H1 (cell line): Measurements from ENCODE around the gene PLA2R1. TPM values are rescaled to one million over a fixed set of nuclear protein-coding genes. Genes with fewer than 3 reads are reported as not detected.
A peak's percentile ranks its signal among the peaks of the same experiment; 100 is the strongest.

ENCODE experiments used
- CTCF ChIA-PET: fragments of 300-600 bp; sonication (Branson Sonifier 250); formaldehyde crosslinking; loops from one replicate; lab custom pipeline; 2021; ENCODE audit not compliant: partially characterized antibody; lab: Charles Lee
- POLR2A ChIA-PET: fragments of 300-600 bp; sonication (Branson Sonifier 250); formaldehyde crosslinking; loops from one replicate; lab custom pipeline; 2021; ENCODE audit warnings: inconsistent platforms; ENCODE audit not compliant: partially characterized antibody; lab: Charles Lee
- DNase-seq, 2 experiments: peaks; one replicate each; pipeline versions ENCODE4 v3.0.0 to v3.0.0-alpha.2; 2010 to 2022; ENCODE audit warnings: low spot score in 2 of 2, low read depth in 1 of 2, mixed read lengths in 1 of 2
- FAIRE-seq: peaks from 2 replicates; lab custom pipeline; 2011; peaks lifted over from hg19 to GRCh38; lab: Jason Lieb, UNC
- H2AFZ ChIP-seq: 2 replicates; pipeline ENCODE4 v1.8.1; 2012; ENCODE audit warnings: low read length, inconsistent platforms
- H2AK5ac ChIP-seq: 2 replicates; pipeline ENCODE4 v1.6.1; 2013; ENCODE audit warnings: low read depth, low read length
- H2BK120ac ChIP-seq: replicated peaks from 2 replicates; pipeline ENCODE3; 2013; ENCODE audit warnings: low read depth, low read length, inconsistent platforms
- H2BK12ac ChIP-seq: 2 replicates; pipeline ENCODE4 v1.6.1; 2013; ENCODE audit warnings: low read depth, low read length
- H2BK15ac ChIP-seq: 2 replicates; pipeline ENCODE4 v1.6.1; 2013; ENCODE audit warnings: low read length
- H2BK20ac ChIP-seq: 2 replicates; pipeline ENCODE4 v1.6.1; 2013; ENCODE audit warnings: low read length
- H2BK5ac ChIP-seq: 2 replicates; pipeline ENCODE4 v1.6.1; 2013; ENCODE audit warnings: low read depth, low read length
- H3K14ac ChIP-seq: 2 replicates; pipeline ENCODE4 v1.6.1; 2013; ENCODE audit warnings: inconsistent platforms; ENCODE audit not compliant: insufficient read length
- H3K18ac ChIP-seq: 2 replicates; pipeline ENCODE4 v1.6.1; 2013; ENCODE audit warnings: low read length; ENCODE audit errors: extremely low read depth
- H3K23ac ChIP-seq: 2 replicates; pipeline ENCODE4 v1.6.1; 2013; ENCODE audit warnings: inconsistent platforms; ENCODE audit not compliant: insufficient read length
- H3K23me2 ChIP-seq: 2 replicates; pipeline ENCODE4 v1.6.1; 2013; ENCODE audit warnings: low read depth, low read length
- H3K27ac ChIP-seq: 2 replicates; pipeline ENCODE4 v1.6.1; 2011; ENCODE audit warnings: low read depth, low read length, inconsistent platforms
- H3K27me3 ChIP-seq, 4 experiments: replicated peaks in 1 of 4; 1 replicate in 1 of 4; 2 replicates in 3 of 4; pipeline versions ENCODE4 v1.6.1 to v1.8.1; 2011 to 2013; ENCODE audit warnings: low read length in 3 of 4, mild to moderate bottlenecking in 3 of 4, inconsistent platforms in 2 of 4, mixed read lengths in 2 of 4, moderate library complexity in 1 of 4; ENCODE audit not compliant: control insufficient read depth in 3 of 4, insufficient read depth in 3 of 4; ENCODE audit errors: extremely low read depth in 1 of 4
- H3K36me3 ChIP-seq, 4 experiments: 2 replicates each; pipeline versions ENCODE4 v1.6.1 to v1.8.1; 2011 to 2013; ENCODE audit warnings: mild to moderate bottlenecking in 4 of 4, low read length in 3 of 4, moderate library complexity in 2 of 4, control low read depth in 1 of 4, inconsistent platforms in 1 of 4; ENCODE audit not compliant: insufficient read depth in 4 of 4, control insufficient read depth in 2 of 4
- H3K4ac ChIP-seq: replicated peaks from 2 replicates; pipeline ENCODE3; 2013; ENCODE audit warnings: low read length, low read depth, mixed read lengths, inconsistent platforms; ENCODE audit not compliant: insufficient read length
- H3K4me1 ChIP-seq, 4 experiments: replicated peaks in 1 of 4; 1 replicate in 1 of 4; 2 replicates in 3 of 4; pipeline versions ENCODE4 v1.6.1 to v1.8.1; 2011 to 2013; ENCODE audit warnings: low read length in 3 of 4, inconsistent platforms in 2 of 4, mixed read lengths in 1 of 4; ENCODE audit not compliant: insufficient read depth in 4 of 4, control insufficient read depth in 3 of 4
- H3K4me2 ChIP-seq, 2 experiments: 2 replicates each; pipeline versions ENCODE4 v1.6.1 to v1.8.1; 2011 to 2013; ENCODE audit warnings: low read depth in 2 of 2, low read length in 2 of 2, control low read depth in 1 of 2, inconsistent platforms in 1 of 2, mild to moderate bottlenecking in 1 of 2; ENCODE audit not compliant: insufficient read depth in 1 of 2
- H3K4me3 ChIP-seq, 4 experiments: fragments of 200-600, 300-600 bp in 1 of 4; sonication (generic), shearing (Covaris generic), sonication (Bioruptor Twin) in 1 of 4; 2 replicates each; pipeline versions ENCODE4 v1.5.1 to v1.8.1; 2011 to 2016; ENCODE audit warnings: low read length in 4 of 4, low read depth in 3 of 4, control low read depth in 2 of 4, inconsistent platforms in 2 of 4, mild to moderate bottlenecking in 2 of 4, mixed read lengths in 1 of 4, moderate library complexity in 1 of 4; ENCODE audit not compliant: insufficient read depth in 2 of 4; ENCODE audit errors: extremely low read depth in 1 of 4
- H3K56ac ChIP-seq: replicated peaks from 2 replicates; pipeline ENCODE3; 2013; ENCODE audit warnings: low read depth, mild to moderate bottlenecking, mixed read lengths, low read length, inconsistent platforms; ENCODE audit not compliant: insufficient read length
- H3K79me1 ChIP-seq: 2 replicates; pipeline ENCODE4 v1.6.1; 2013; ENCODE audit warnings: low read depth, low read length, control low read depth
- H3K79me2 ChIP-seq, 2 experiments: 2 replicates each; pipeline versions ENCODE4 v1.6.1 to v1.8.1; 2012 to 2013; ENCODE audit warnings: low read length in 2 of 2, mild to moderate bottlenecking in 2 of 2, inconsistent platforms in 1 of 2; ENCODE audit not compliant: insufficient read depth in 2 of 2, control insufficient read depth in 1 of 2
- H3K9ac ChIP-seq, 4 experiments: replicated peaks in 1 of 4; 1 replicate in 1 of 4; 2 replicates in 3 of 4; pipeline versions ENCODE4 v1.6.1 to v1.8.1; 2011 to 2013; ENCODE audit warnings: low read depth in 3 of 4, low read length in 3 of 4, control low read depth in 2 of 4, mild to moderate bottlenecking in 2 of 4, moderate library complexity in 2 of 4, inconsistent platforms in 1 of 4; ENCODE audit errors: extremely low read depth in 1 of 4
- H3K9me3 ChIP-seq, 2 experiments: 2 replicates each; pipeline versions ENCODE4 v1.6.1 to v1.8.1; 2012 to 2013; ENCODE audit warnings: mild to moderate bottlenecking in 2 of 2, moderate library complexity in 2 of 2, control low read depth in 1 of 2, inconsistent platforms in 1 of 2, low read depth in 1 of 2, low read length in 1 of 2, mixed read lengths in 1 of 2; ENCODE audit not compliant: insufficient read depth in 2 of 2
- H4K20me1 ChIP-seq, 2 experiments: replicated peaks in 1 of 2; 2 replicates each; pipeline versions ENCODE3 to v1.8.1; 2011 to 2013; ENCODE audit warnings: inconsistent platforms in 2 of 2, low read length in 2 of 2, mild to moderate bottlenecking in 1 of 2; ENCODE audit not compliant: insufficient read depth in 2 of 2, control insufficient read depth in 1 of 2
- H4K5ac ChIP-seq: 2 replicates; pipeline ENCODE4 v1.6.1; 2013; ENCODE audit warnings: low read length, low read depth, mixed read lengths, inconsistent platforms; ENCODE audit not compliant: insufficient read length
- H4K8ac ChIP-seq: 2 replicates; pipeline ENCODE4 v1.8.0; 2013; ENCODE audit warnings: mild to moderate bottlenecking, moderate library complexity, low read length, inconsistent platforms; ENCODE audit not compliant: insufficient read depth; ENCODE audit errors: extremely low read depth
- H4K91ac ChIP-seq: replicated peaks from 2 replicates; pipeline ENCODE3; 2013; ENCODE audit warnings: low read length, mixed read lengths, inconsistent platforms; ENCODE audit not compliant: insufficient read length
- CREB1 ChIP-seq: IDR thresholded peaks from 2 replicates; pipeline ENCODE4 v1.6.1; 2012; ENCODE audit warnings: inconsistent platforms
- CTCF ChIP-seq, 3 experiments: IDR thresholded peaks; 1 replicate in 2 of 3; 2 replicates in 1 of 3; pipeline versions ENCODE4 v1.5.1 to v1.6.1; 2011; ENCODE audit warnings: low read length in 3 of 3, mild to moderate bottlenecking in 3 of 3, inconsistent platforms in 2 of 3, low read depth in 1 of 3, moderate library complexity in 1 of 3; ENCODE audit not compliant: insufficient read depth in 1 of 3; ENCODE audit errors: control extremely low read depth in 1 of 3
- HDAC6 ChIP-seq: IDR thresholded peaks from one replicate; pipeline ENCODE4 v1.7.1; 2012; ENCODE audit warnings: low read depth, mild to moderate bottlenecking, inconsistent platforms, low read length, moderate library complexity
- RAD21 ChIP-seq, 2 experiments: IDR thresholded peaks in 1 of 2; conservative IDR thresholded peaks in 1 of 2; 2 replicates each; pipeline ENCODE4 v1.6.1; 2011; ENCODE audit warnings: low read depth in 2 of 2, low read length in 2 of 2, improper control_type of control experiment in 1 of 2, inconsistent platforms in 1 of 2, mild to moderate bottlenecking in 1 of 2, moderate library complexity in 1 of 2
- SIN3A ChIP-seq, 2 experiments: IDR thresholded peaks in 1 of 2; conservative IDR thresholded peaks in 1 of 2; 2 replicates each; pipeline ENCODE4 v1.6.1; 2011 to 2012; ENCODE audit warnings: low read length in 2 of 2, improper control_type of control experiment in 1 of 2, low read depth in 1 of 2, mild to moderate bottlenecking in 1 of 2
- SP4 ChIP-seq: IDR thresholded peaks from 2 replicates; pipeline ENCODE4 v1.6.1; 2012; ENCODE audit warnings: low read length, inconsistent platforms
- SUZ12 ChIP-seq: fragments of 200-600 bp; sonication (generic); IDR thresholded peaks from 2 replicates; pipeline ENCODE4 v1.6.1; 2012; ENCODE audit warnings: mild to moderate bottlenecking, inconsistent platforms, low read length, moderate library complexity, mixed read lengths
- WGBS, 2 experiments: shearing (Covaris generic) in 1 of 2; methylation state at CpG; one replicate each; pipeline versions ENCODE4 v1.1.6 to v1.1.7; 2013 to 2015; ENCODE audit warnings: low lambda C conversion rate in 2 of 2, mixed read lengths in 2 of 2, inconsistent platforms in 1 of 2, low coverage in 1 of 2, missing lambda C conversion rate in 1 of 2; ENCODE audit not compliant: insufficient replicate concordance in 2 of 2, insufficient coverage in 1 of 2, insufficient read length in 1 of 2; ENCODE audit errors: extremely low coverage in 1 of 2, missing lambda C conversion rate in 1 of 2; 5-methylcytosine and 5-hydroxymethylcytosine counted together
- polyA plus RNA-seq, 7 experiments: library from polyadenylated mRNA; depleted of rRNA in 3 of 7; stranded (reverse) in 5 of 7; unstranded in 2 of 7; fragments of >200 nt in 5 of 7; fragments of 200-250 nt in 2 of 7; gene quantifications; 1 replicate in 5 of 7; 2 replicates in 1 of 7; 4 replicates in 1 of 7; pipeline versions ENCODE4 v1.2.1 to v1.2.3, GENCODE V29; 2011 to 2013; ENCODE audit warnings: missing spikeins in 2 of 7, mixed read lengths in 2 of 7
- total RNA-seq: library from RNA; stranded (reverse); fragmentation: NEBNext Ultra II Directional; extraction: Animal tissue kit (Norgen Biotek cat#: 25700); gene quantifications from 2 replicates; pipeline ENCODE4 v1.2.1, GENCODE V29; 2021

PLA2R1 gene
- total and polyA plus RNA-seq, 2 of the 8 experiments (the other 6 are each of a cell fraction or from before 2014, with no cell fraction given), result 0.65 to 1.5 TPM

GRCh38 chr2:160109939-160110673, 47.7 kb upstream of the PLA2R1 start:
- no peak overlapping the region for H2BK5ac ChIP-seq
- H2BK15ac ChIP-seq, result no peak overlapping the region
- no peak overlapping the region; the same call in 1 of the 2 replicates for H2BK12ac ChIP-seq
- H3K4ac ChIP-seq, result no peak overlapping the region
- TF ChIP-seq SP4 (no peak), CREB1 (peak; percentile 46; the same call in 1 of the 2 replicates), CTCF (IDR thresholded peaks at IDR 0.05; ENCODE audit: control extremely low read depth in 1 of 3, insufficient read depth in 1 of 3, low read depth in 1 of 3, low read length in 3 of 3) (peak; percentile 54 to 82 (median 74)), HDAC6 (no peak), SIN3A (conservative IDR thresholded peaks at IDR 0.05 in 1 of 2, IDR thresholded peaks at IDR 0.05 in 1 of 2; ENCODE audit: low read depth in 1 of 2, low read length in 2 of 2) (no peak), RAD21 (IDR thresholded peaks at IDR 0.05 in 1 of 2, conservative IDR thresholded peaks at IDR 0.05 in 1 of 2; ENCODE audit: low read depth in 2 of 2, low read length in 2 of 2) (peak; percentile 94 to 95), SUZ12 (no peak)
- TF ChIP-seq, all 59 proteins: peak for 3
- Histone ChIP-seq H3K4me3 (no peak overlapping the region), H2BK120ac (no peak overlapping the region), H3K27me3 (no peaks in the 10 kb centered on the region), H2BK20ac (no peak overlapping the region), H4K20me1 (no peaks in the 10 kb centered on the region), H4K5ac (no peak overlapping the region), H2AK5ac (no peak overlapping the region), H3K56ac (no peak overlapping the region), H4K8ac (no peak overlapping the region), H3K79me2 (no peaks in the 10 kb centered on the region), H3K9ac (no peak overlapping the region), H3K14ac (no peak overlapping the region), H3K36me3 (no peaks in the 10 kb centered on the region), H3K79me1 (no peaks in the 10 kb centered on the region), H4K91ac (no peak overlapping the region), H3K27ac (no peak overlapping the region), H3K4me1 (peaks cover 0 to 2% (median 0%) of the 10 kb centered on the region in 4 experiments; a peak in 1 of 7 replicates), H3K18ac (no peak overlapping the region), H2AFZ (no peak overlapping the region), H3K23ac (no peak overlapping the region), H3K23me2 (no peaks in the 10 kb centered on the region), H3K9me3 (no peaks in the 10 kb centered on the region), H3K4me2 (no peak overlapping the region)
- ChIA-PET CTCF (interaction anchor here (0.6 to 5.1 kb wide), 52 partner anchors 8 to 999 kb away, joined by 3 to 43 read pairs (median 5); no protein-coding TSS in a partner anchor), POLR2A (interaction anchor here (0.9 kb wide), 1 partner anchor 1051 kb away, joined by 3 read pairs; the partner anchor contains the start of gene TANK)
- DNase-seq (no peak), FAIRE-seq (peak; percentile 81)
- 51% methylated on average over 8 of the region's 8 CpGs; no CpG with 5 or more reads in 1 of the 2 experiments for WGBS, 2 experiments
